ENCODE results near the gene TMPRSS3.

DNA sequence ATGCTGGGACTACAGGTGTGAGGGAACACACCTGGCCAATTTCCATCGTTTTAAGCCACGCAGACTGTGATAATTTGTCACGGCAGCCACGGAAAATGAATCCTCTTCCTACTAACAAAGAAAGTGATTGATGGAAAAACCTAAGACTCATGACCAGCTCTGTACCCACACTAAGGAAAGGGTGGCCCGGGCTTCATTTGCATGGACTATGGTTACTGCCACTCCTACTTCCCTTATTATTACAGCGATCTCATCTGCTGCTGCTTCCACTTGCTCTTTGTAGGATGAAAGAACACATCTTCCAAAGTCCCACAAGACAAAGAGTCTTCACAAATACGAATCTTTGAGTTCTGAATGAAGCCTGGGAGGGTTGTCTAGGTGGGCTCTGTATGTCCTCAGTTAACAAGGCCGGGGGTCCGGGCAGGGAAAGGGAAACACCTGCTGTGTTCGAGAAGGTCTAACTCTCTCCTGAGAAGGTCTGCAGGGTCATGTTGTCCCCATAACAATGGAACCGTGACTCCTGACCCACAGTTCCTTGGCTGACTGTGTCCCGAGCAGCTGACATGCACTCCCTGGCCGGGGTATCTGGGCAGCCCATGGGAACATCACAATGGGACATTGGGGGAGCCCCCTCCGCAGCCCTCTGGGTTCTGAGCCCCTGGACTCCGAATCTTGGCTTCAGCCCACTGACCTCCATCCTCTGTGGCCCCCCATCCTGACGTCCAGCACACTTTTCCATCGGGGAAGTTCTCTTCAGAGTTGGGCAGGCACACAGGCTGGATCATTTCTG, 16.2 kb downstream of the TMPRSS3 start:
- TF ChIP-seq, protein P1, sequence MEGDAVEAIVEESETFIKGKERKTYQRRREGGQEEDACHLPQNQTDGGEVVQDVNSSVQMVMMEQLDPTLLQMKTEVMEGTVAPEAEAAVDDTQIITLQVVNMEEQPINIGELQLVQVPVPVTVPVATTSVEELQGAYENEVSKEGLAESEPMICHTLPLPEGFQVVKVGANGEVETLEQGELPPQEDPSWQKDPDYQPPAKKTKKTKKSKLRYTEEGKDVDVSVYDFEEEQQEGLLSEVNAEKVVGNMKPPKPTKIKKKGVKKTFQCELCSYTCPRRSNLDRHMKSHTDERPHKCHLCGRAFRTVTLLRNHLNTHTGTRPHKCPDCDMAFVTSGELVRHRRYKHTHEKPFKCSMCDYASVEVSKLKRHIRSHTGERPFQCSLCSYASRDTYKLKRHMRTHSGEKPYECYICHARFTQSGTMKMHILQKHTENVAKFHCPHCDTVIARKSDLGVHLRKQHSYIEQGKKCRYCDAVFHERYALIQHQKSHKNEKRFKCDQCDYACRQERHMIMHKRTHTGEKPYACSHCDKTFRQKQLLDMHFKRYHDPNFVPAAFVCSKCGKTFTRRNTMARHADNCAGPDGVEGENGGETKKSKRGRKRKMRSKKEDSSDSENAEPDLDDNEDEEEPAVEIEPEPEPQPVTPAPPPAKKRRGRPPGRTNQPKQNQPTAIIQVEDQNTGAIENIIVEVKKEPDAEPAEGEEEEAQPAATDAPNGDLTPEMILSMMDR (IDR thresholded peaks at IDR 0.05), result no peak
- TF ChIP-seq POLR2A (IDR thresholded peaks at IDR 0.05), result no peak
